MCF 10A (cell line): ENCODE measurements around the gene LRRC27. TPM values are rescaled to one million over a fixed set of nuclear protein-coding genes. Genes with fewer than 3 reads are reported as not detected.

ENCODE experiments used
- BruUV-seq: library from RNA; stranded (reverse); fragments of 400-500 nt; replicated peaks from 2 replicates; lab custom pipeline; 2021; lab: Mats Ljungman, UMichigan
- CTCF ChIA-PET: fragments of 300-600 bp; sonication (Branson Sonifier 250); formaldehyde crosslinking; extraction: SDS; loops from one replicate; lab custom pipeline; 2021; ENCODE audit warnings: antibody characterized with exemption, inconsistent platforms; lab: Yijun Ruan, JAX
- POLR2A ChIA-PET: fragments of 300-600, 350-650 bp; sonication (Branson Sonifier 250); formaldehyde crosslinking; extraction: SDS; loops from one replicate; lab custom pipeline; 2020; ENCODE audit warnings: antibody characterized with exemption, inconsistent platforms; lab: Yijun Ruan, JAX
- DNase-seq: peaks from one replicate; pipeline ENCODE4 v3.0.0-alpha.2; 2018; ENCODE audit not compliant: unreplicated experiment
- H3K27ac Mint-ChIP-seq: one replicate; pipeline ENCODE4 v1.8.0; 2022; ENCODE audit warnings: mild to moderate bottlenecking, low read depth, mixed read lengths; ENCODE audit not compliant: unreplicated experiment
- H3K27me3 Mint-ChIP-seq: one replicate; pipeline ENCODE4 v1.8.0; 2022; ENCODE audit warnings: mixed read lengths; ENCODE audit not compliant: insufficient read depth, unreplicated experiment
- H3K36me3 Mint-ChIP-seq: one replicate; pipeline ENCODE4 v1.8.0; 2022; ENCODE audit warnings: mild to moderate bottlenecking, moderate library complexity, mixed read lengths; ENCODE audit not compliant: insufficient read depth, unreplicated experiment
- H3K4me1 Mint-ChIP-seq: one replicate; pipeline ENCODE4 v1.8.0; 2022; ENCODE audit warnings: mixed read lengths; ENCODE audit not compliant: insufficient read depth, unreplicated experiment
- H3K4me3 Mint-ChIP-seq: one replicate; pipeline ENCODE4 v1.8.0; 2022; ENCODE audit warnings: mild to moderate bottlenecking, moderate library complexity, mixed read lengths; ENCODE audit not compliant: unreplicated experiment
- H3K9me3 Mint-ChIP-seq: one replicate; pipeline ENCODE4 v1.8.0; 2022; ENCODE audit warnings: mixed read lengths; ENCODE audit not compliant: unreplicated experiment
- CTCF ChIP-seq: fragments of 200-600 bp; IDR thresholded peaks from one replicate; pipeline ENCODE4 v1.8.0; 2022; ENCODE audit warnings: antibody characterized with exemption, mild to moderate bottlenecking; ENCODE audit not compliant: unreplicated experiment
- intact Hi-C: fragments of 100-400 bp; cut with micrococcal nuclease; formaldehyde crosslinking; loops from 2 replicates; pipeline ENCODE4 v1.14.1; 2022
- total RNA-seq: library from RNA; stranded (reverse); gene quantifications from 2 replicates; pipeline ENCODE4 v1.2.3, GENCODE V29; 2022

LRRC27 gene
- total RNA-seq, 1 experiment from 2014 or later = 9.1 TPM

GRCh38 chr10:132390170-132390920 is 58.4 kb downstream of the LRRC27 start:
- Mint-ChIP-seq H3K27me3 (no peaks in the 10 kb centered on the region), H3K4me3 (no peak overlapping the region), H3K9me3 (peaks cover 12% of the 10 kb centered on the region), H3K27ac (no peak overlapping the region), H3K4me1 (peaks cover 11% of the 10 kb centered on the region), H3K36me3 (no peaks in the 10 kb centered on the region)
- BruUV-seq = no TSS peak
- ChIA-PET POLR2A (no interaction called here), CTCF (interaction anchor here (0.5 to 1.0 kb wide), 5 partner anchors 57 to 248 kb away, joined by 3 to 5 read pairs (median 3); no protein-coding TSS in a partner anchor)
- no peak for DNase-seq
- intact Hi-C loops = loop anchor here (2.0 kb wide), 1 partner anchor 28 kb away; no protein-coding TSS in a partner anchor
- TF ChIP-seq CTCF = no peak

- Mint-ChIP-seq H3K4me1 (peaks cover 11% of the 10 kb centered on the region), H3K36me3 (no peaks in the 10 kb centered on the region), H3K4me3 (no peak overlapping the region), H3K27me3 (no peaks in the 10 kb centered on the region), H3K27ac (no peak overlapping the region), H3K9me3 (peaks cover 12% of the 10 kb centered on the region)
- intact Hi-C loops = loop anchor here (2.0 kb wide), 1 partner anchor 28 kb away; no protein-coding TSS in a partner anchor
- POLR2A ChIA-PET = no interaction called here
- no peak for TF ChIP-seq CTCF
- no peak for DNase-seq
- CTCF ChIA-PET = interaction anchor here (0.5 to 1.0 kb wide), 4 partner anchors 56 to 247 kb away, joined by 3 to 5 read pairs (median 4); no protein-coding TSS in a partner anchor
- no TSS peak for BruUV-seq
Observed at GRCh38 chr10:132390921-132391675, 59.1 kb downstream of the LRRC27 start.

DNA sequence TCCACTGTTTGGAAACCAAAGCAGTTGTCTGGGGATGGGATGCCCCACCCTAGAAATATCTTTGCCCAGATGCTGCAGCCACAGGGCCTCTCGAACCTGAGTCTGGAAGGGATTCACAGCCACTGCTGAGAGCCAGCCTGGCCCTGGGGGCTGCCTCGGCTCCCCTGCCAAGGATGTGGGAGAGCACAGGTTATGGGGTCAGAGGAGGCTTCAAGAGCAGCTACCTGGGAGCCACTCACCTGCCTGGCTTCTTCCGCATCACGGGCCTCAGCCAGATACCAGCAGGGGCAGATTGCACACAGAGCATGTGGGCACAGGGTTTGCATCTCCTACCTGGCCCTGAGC is 59.7 kb downstream of the LRRC27 start:
- CTCF ChIA-PET = interaction anchor here (0.9 to 1.0 kb wide), 2 partner anchors 55 to 62 kb away, joined by 4 to 5 read pairs; no protein-coding TSS in a partner anchor
- H3K27me3 Mint-ChIP-seq = no peaks in the 10 kb centered on the region
- no peaks in the 10 kb centered on the region for H3K36me3 Mint-ChIP-seq
- TF ChIP-seq CTCF = no peak
- H3K9me3 Mint-ChIP-seq = peaks cover 12% of the 10 kb centered on the region
- H3K4me1 Mint-ChIP-seq = peaks cover 11% of the 10 kb centered on the region
- H3K4me3 Mint-ChIP-seq = no peak overlapping the region
- intact Hi-C loops = loop anchor here (2.0 kb wide), 1 partner anchor 27 kb away; no protein-coding TSS in a partner anchor
- BruUV-seq = no TSS peak
- POLR2A ChIA-PET = no interaction called here
- no peak overlapping the region for H3K27ac Mint-ChIP-seq
- DNase-seq = no peak
